ENCODE results near the gene TLE3. TPM values are rescaled to one million over a fixed set of nuclear protein-coding genes. Genes with fewer than 3 reads are reported as not detected.

Gene TLE3
- total and polyA plus RNA-seq, 2 donors (not counting 1 experiment from before 2014, with no cell fraction given) = 14.6 to 16.5 TPM

DNA sequence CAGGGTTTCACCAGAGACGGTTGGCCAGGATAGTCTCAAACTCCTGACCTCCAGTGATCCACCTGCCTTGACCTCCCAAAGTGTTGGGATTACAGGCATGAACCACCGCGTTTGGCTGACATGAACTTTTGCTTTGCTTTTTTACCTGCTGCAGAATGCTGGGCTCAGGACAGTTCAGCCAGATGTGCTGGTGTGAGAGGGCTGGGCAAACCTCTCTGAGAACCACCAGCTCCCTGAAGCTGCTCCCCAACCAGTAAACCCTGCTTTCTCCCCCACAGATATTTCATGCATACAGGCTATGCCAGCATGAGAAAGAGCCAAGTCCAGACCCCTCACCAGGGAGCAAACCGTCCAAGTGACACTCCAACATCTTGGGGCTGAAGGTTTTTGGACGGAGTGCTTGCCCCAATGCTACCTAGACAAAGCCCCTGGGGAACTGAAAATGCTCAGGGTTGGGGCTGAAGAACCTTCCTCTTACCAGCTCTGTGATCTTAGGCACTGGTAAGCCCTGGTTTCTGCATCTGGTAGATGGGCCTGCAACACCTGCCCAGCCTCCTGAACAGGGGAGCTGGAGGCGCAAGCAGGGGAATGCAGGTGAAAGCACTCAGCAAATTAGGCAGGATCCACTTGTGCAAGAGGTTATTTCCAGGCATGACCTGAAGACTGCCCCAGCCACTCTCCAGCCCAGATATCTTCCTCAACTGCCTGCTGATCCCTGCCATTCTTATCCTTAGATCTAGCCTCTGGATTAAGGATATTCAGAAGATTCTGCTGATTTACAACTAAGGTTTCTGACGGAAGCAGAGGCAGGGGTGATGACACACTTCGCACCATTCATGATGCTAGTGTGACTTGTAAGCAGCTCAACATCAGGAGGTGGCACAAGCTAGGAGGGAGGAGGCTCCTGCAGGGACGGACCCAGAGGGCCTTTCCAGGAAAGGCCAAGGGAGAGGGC, 78.8 kb downstream of the TLE3 start:
- H3K4me2 ChIP-seq (ENCODE audit: extremely low read depth, insufficient read depth, low read length) = no peak overlapping the region
- H2AFZ ChIP-seq (ENCODE audit: low read length) = no peak overlapping the region
- no peaks in the 10 kb centered on the region for H4K20me1 ChIP-seq (ENCODE audit: control insufficient read depth, extremely low read depth, insufficient read depth, low read length)
- peaks cover 14% of the 10 kb centered on the region for H3K27me3 ChIP-seq (ENCODE audit: control insufficient read depth, insufficient read depth, low read length)
- no peaks in the 10 kb centered on the region for H3K79me2 ChIP-seq (ENCODE audit: control insufficient read depth, insufficient read depth, low read length)
- TF ChIP-seq, protein P1, sequence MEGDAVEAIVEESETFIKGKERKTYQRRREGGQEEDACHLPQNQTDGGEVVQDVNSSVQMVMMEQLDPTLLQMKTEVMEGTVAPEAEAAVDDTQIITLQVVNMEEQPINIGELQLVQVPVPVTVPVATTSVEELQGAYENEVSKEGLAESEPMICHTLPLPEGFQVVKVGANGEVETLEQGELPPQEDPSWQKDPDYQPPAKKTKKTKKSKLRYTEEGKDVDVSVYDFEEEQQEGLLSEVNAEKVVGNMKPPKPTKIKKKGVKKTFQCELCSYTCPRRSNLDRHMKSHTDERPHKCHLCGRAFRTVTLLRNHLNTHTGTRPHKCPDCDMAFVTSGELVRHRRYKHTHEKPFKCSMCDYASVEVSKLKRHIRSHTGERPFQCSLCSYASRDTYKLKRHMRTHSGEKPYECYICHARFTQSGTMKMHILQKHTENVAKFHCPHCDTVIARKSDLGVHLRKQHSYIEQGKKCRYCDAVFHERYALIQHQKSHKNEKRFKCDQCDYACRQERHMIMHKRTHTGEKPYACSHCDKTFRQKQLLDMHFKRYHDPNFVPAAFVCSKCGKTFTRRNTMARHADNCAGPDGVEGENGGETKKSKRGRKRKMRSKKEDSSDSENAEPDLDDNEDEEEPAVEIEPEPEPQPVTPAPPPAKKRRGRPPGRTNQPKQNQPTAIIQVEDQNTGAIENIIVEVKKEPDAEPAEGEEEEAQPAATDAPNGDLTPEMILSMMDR (conservative IDR thresholded peaks at IDR 0.05 in 1 of 2, IDR thresholded peaks at IDR 0.05 in 1 of 2; ENCODE audit: low read depth in 1 of 2, low read length in 2 of 2) = no peak
- no peak for TF ChIP-seq EZH2 (IDR thresholded peaks at IDR 0.05; ENCODE audit: low read length, missing control alignments)
- DNase-seq (ENCODE audit: low read depth in 2 of 2) = no peak
- no peaks in the 10 kb centered on the region for H3K9me3 ChIP-seq (ENCODE audit: control insufficient read depth, insufficient read depth, low read depth, low read length)
- no peak overlapping the region for H3K27ac ChIP-seq (ENCODE audit: insufficient read depth, low read length)
- H3K4me3 ChIP-seq (replicated peaks in 1 of 4; ENCODE audit: control extremely low read depth in 1 of 4, insufficient read depth in 1 of 4, low read depth in 3 of 4, low read length in 4 of 4) = no peak overlapping the region
- H3K9ac ChIP-seq (ENCODE audit: insufficient read depth, low read length) = no peak overlapping the region
- no peaks in the 10 kb centered on the region for H3K36me3 ChIP-seq (ENCODE audit: control insufficient read depth, insufficient read depth, low read length)
- H3K4me1 ChIP-seq (ENCODE audit: control insufficient read depth, extremely low read depth, insufficient read depth, low read length) = peaks cover 6% of the 10 kb centered on the region

DNA sequence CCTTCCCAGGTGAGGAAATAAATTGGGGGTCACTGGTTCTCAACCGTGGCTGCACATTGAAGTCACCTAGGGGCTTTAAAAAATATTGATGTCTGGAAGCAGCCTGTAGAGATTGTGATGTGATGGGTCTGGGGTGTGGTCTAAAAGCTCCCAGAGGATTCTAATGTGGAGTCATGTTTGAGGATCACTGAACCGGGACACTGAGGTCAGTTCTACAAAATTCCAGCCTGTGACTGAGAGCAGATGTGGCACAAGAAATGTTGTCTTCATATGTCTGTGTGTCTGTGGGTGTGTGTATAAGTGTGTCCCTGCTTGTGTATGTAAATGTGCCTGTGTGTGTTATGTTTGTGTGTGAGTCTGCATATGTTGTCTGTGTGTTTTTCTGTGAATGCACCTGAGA, 79.9 kb downstream of the TLE3 start:
- Histone ChIP-seq H3K4me2 (ENCODE audit: extremely low read depth, insufficient read depth, low read length) (no peak overlapping the region), H3K79me2 (ENCODE audit: control insufficient read depth, insufficient read depth, low read length) (no peaks in the 10 kb centered on the region), H3K4me1 (ENCODE audit: control insufficient read depth, extremely low read depth, insufficient read depth, low read length) (no peaks in the 10 kb centered on the region), H3K4me3 (replicated peaks in 1 of 4; ENCODE audit: control extremely low read depth in 1 of 4, insufficient read depth in 1 of 4, low read depth in 3 of 4, low read length in 4 of 4) (no peak overlapping the region), H3K9ac (ENCODE audit: insufficient read depth, low read length) (no peak overlapping the region), H3K27me3 (ENCODE audit: control insufficient read depth, insufficient read depth, low read length) (peaks cover 19% of the 10 kb centered on the region), H3K36me3 (ENCODE audit: control insufficient read depth, insufficient read depth, low read length) (no peaks in the 10 kb centered on the region), H4K20me1 (ENCODE audit: control insufficient read depth, extremely low read depth, insufficient read depth, low read length) (no peaks in the 10 kb centered on the region), H3K9me3 (ENCODE audit: control insufficient read depth, insufficient read depth, low read depth, low read length) (no peaks in the 10 kb centered on the region), H2AFZ (ENCODE audit: low read length) (no peak overlapping the region), H3K27ac (ENCODE audit: insufficient read depth, low read length) (no peak overlapping the region)
- TF ChIP-seq, protein P1 (conservative IDR thresholded peaks at IDR 0.05 in 1 of 2, IDR thresholded peaks at IDR 0.05 in 1 of 2; ENCODE audit: low read depth in 1 of 2, low read length in 2 of 2) = no peak
- no peak for TF ChIP-seq EZH2 (IDR thresholded peaks at IDR 0.05; ENCODE audit: low read length, missing control alignments)
- DNase-seq (ENCODE audit: low read depth in 2 of 2) = no peak

DNA sequence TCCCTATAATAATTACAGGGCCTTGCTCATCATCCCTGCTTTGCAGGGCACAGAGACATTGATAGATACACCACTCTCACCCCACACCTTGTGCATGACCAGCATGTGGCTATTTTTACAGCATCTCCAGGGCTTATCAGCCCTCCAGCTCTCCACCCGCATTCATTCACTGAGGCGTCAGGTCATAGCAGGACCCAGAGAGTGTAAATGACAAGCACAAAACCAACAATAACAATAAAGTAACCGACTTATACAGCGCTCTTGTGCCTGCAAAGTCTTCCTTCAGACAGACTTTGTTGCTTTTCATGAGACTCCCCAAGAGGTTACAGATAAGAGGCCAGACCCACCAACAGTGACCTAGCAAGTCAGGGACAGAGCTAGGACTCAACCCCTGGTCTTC, 80.7 kb downstream of the TLE3 start:
- H3K36me3 ChIP-seq (ENCODE audit: control insufficient read depth, insufficient read depth, low read length) = no peaks in the 10 kb centered on the region
- H3K4me3 ChIP-seq (replicated peaks in 1 of 4; ENCODE audit: control extremely low read depth in 1 of 4, insufficient read depth in 1 of 4, low read depth in 3 of 4, low read length in 4 of 4) = no peak overlapping the region
- no peaks in the 10 kb centered on the region for H4K20me1 ChIP-seq (ENCODE audit: control insufficient read depth, extremely low read depth, insufficient read depth, low read length)
- H3K27me3 ChIP-seq (ENCODE audit: control insufficient read depth, insufficient read depth, low read length) = peaks cover 20% of the 10 kb centered on the region
- H3K4me1 ChIP-seq (ENCODE audit: control insufficient read depth, extremely low read depth, insufficient read depth, low read length) = no peaks in the 10 kb centered on the region
- TF ChIP-seq, protein P1 (conservative IDR thresholded peaks at IDR 0.05 in 1 of 2, IDR thresholded peaks at IDR 0.05 in 1 of 2; ENCODE audit: low read depth in 1 of 2, low read length in 2 of 2) = no peak
- no peak for TF ChIP-seq EZH2 (IDR thresholded peaks at IDR 0.05; ENCODE audit: low read length, missing control alignments)
- H3K79me2 ChIP-seq (ENCODE audit: control insufficient read depth, insufficient read depth, low read length) = no peaks in the 10 kb centered on the region
- H3K9me3 ChIP-seq (ENCODE audit: control insufficient read depth, insufficient read depth, low read depth, low read length) = no peaks in the 10 kb centered on the region
- no peak for DNase-seq (ENCODE audit: low read depth in 2 of 2)
- no peak overlapping the region for H3K9ac ChIP-seq (ENCODE audit: insufficient read depth, low read length)
- no peak overlapping the region for H3K27ac ChIP-seq (ENCODE audit: insufficient read depth, low read length)
- no peak overlapping the region for H2AFZ ChIP-seq (ENCODE audit: low read length)
- H3K4me2 ChIP-seq (ENCODE audit: extremely low read depth, insufficient read depth, low read length) = no peak overlapping the region

All from fibroblast of lung (primary cell).